HG03060 (cell line): Measurements from ENCODE around the gene ZFP36L1.
A peak's percentile ranks its signal among the peaks of the same experiment; 100 is the strongest.

Experiments used
- ATAC-seq: cut with Tn5 transposase; IDR thresholded peaks from one replicate; pipeline ENCODE4 v1.9.1; 2021; ENCODE audit warnings: low read depth, moderate number of reproducible peaks; ENCODE audit not compliant: unreplicated experiment

The ZFP36L1 gene

GRCh38 chr14:68792979-68793733 is at the start of gene ZFP36L1:
TSS of gene ZFP36L1 (minus strand) at chr14:68793067. CDS start at chr14:68792938, 129 bp downstream.
- ATAC-seq: peak; percentile 35

- ATAC-seq: no peak
Measured at GRCh38 chr14:68842298-68842697, 49.4 kb upstream of the ZFP36L1 start.

- ATAC-seq: no peak
Measured at GRCh38 chr14:68841016-68841809, 48.3 kb upstream of the ZFP36L1 start.

GRCh38 chr14:68840454-68840853 is 47.6 kb upstream of the ZFP36L1 start:
- ATAC-seq: no peak

- ATAC-seq: no peak
Measured at GRCh38 chr14:68836082-68836481, 43.2 kb upstream of the ZFP36L1 start.

- ATAC-seq: no peak
Measured at GRCh38 chr14:68834816-68835215, 41.9 kb upstream of the ZFP36L1 start.

GRCh38 chr14:68828698-68829097 is 35.8 kb upstream of the ZFP36L1 start:
- no peak for ATAC-seq

GRCh38 chr14:68825729-68826128 is 32.9 kb upstream of the ZFP36L1 start:
- ATAC-seq: no peak

- no peak for ATAC-seq
Measured at GRCh38 chr14:68824517-68825347, 31.9 kb upstream of the ZFP36L1 start.

- ATAC-seq: no peak
Measured at GRCh38 chr14:68824207-68824516, 31.3 kb upstream of the ZFP36L1 start.

- ATAC-seq: no peak
Measured at GRCh38 chr14:68823434-68824206, 30.8 kb upstream of the ZFP36L1 start.

GRCh38 chr14:68822926-68823325 is 30.1 kb upstream of the ZFP36L1 start:
- ATAC-seq: no peak

GRCh38 chr14:68822132-68822651 is 29.3 kb upstream of the ZFP36L1 start:
- ATAC-seq: peak; percentile 77

- ATAC-seq: no peak
Measured at GRCh38 chr14:68820999-68821683, 28.3 kb upstream of the ZFP36L1 start.

- no peak for ATAC-seq
Measured at GRCh38 chr14:68820536-68820935, 27.7 kb upstream of the ZFP36L1 start.

GRCh38 chr14:68820119-68820518 is 27.3 kb upstream of the ZFP36L1 start:
- no peak for ATAC-seq

- ATAC-seq: no peak
Measured at GRCh38 chr14:68819260-68819691, 26.4 kb upstream of the ZFP36L1 start.

- ATAC-seq: no peak
Measured at GRCh38 chr14:68817506-68818212, 24.8 kb upstream of the ZFP36L1 start.

GRCh38 chr14:68816943-68817430 is 24.1 kb upstream of the ZFP36L1 start:
- ATAC-seq: no peak
